Measurements from ENCODE around the gene FLYWCH1. TPM values are rescaled to one million over a fixed set of nuclear protein-coding genes. Genes with fewer than 3 reads are reported as not detected.

FLYWCH1 gene
- total RNA-seq, 4 donors from 2014 or later: 41.7 to 49.7 (median 44.0) TPM

- intact Hi-C loops (cut with DNase I; ENCODE audit: low total_unique reads): no loop called here
- ATAC-seq (no peak), DNase-seq (no peak)
- peaks cover 16 to 45% of the 10 kb centered on the region in 2 donors for H3K4me1 ChIP-seq
- no peaks in the 10 kb centered on the region for H3K36me3 ChIP-seq
- no peaks in the 10 kb centered on the region for H3K9me3 ChIP-seq
- peaks cover 64 to 65% (median 65%) of the 10 kb centered on the region in 3 donors for H3K27me3 ChIP-seq
- in situ Hi-C loops (cut with MboI; ENCODE audit: low sequenced_read_pairs in 4 of 4): no loop called here
- peak overlapping the region in 2 of 4 donors; percentile 8 to 13 for H3K4me3 ChIP-seq
- no peak for TF ChIP-seq POLR2A (IDR thresholded peaks at IDR 0.05)
- no peak for TF ChIP-seq CTCF (IDR thresholded peaks at IDR 0.05 in 4 of 5, conservative IDR thresholded peaks at IDR 0.05 in 1 of 5)
- no peak overlapping the region for H3K27ac ChIP-seq
These were observed 55.1 kb downstream of the FLYWCH1 start for GRCh38 chr16:2966808-2967191.

- no peaks in the 10 kb centered on the region for H3K9me3 ChIP-seq
- DNase-seq (no peak), ATAC-seq (no peak)
- TF ChIP-seq POLR2A (IDR thresholded peaks at IDR 0.05): no peak
- no peak for TF ChIP-seq CTCF (IDR thresholded peaks at IDR 0.05 in 4 of 5, conservative IDR thresholded peaks at IDR 0.05 in 1 of 5)
- peaks cover 60 to 61% (median 61%) of the 10 kb centered on the region in 3 donors for H3K27me3 ChIP-seq
- H3K4me3 ChIP-seq: peak overlapping the region in 1 of 4 donors; percentile 8
- in situ Hi-C loops (cut with MboI; ENCODE audit: low sequenced_read_pairs in 4 of 4): no loop called here
- H3K27ac ChIP-seq: no peak overlapping the region
- peaks cover 16 to 45% of the 10 kb centered on the region in 2 donors for H3K4me1 ChIP-seq
- intact Hi-C loops (cut with DNase I; ENCODE audit: low total_unique reads): no loop called here
- no peaks in the 10 kb centered on the region for H3K36me3 ChIP-seq
These were observed 55.5 kb downstream of the FLYWCH1 start for GRCh38 chr16:2967211-2967631.

- peaks cover 16 to 45% of the 10 kb centered on the region in 2 donors for H3K4me1 ChIP-seq
- intact Hi-C loops (cut with DNase I; ENCODE audit: low total_unique reads) (no loop called here), in situ Hi-C loops (cut with MboI; ENCODE audit: low sequenced_read_pairs in 4 of 4) (no loop called here)
- H3K27me3 ChIP-seq: peaks cover 54 to 56% (median 56%) of the 10 kb centered on the region in 3 donors
- H3K36me3 ChIP-seq: no peaks in the 10 kb centered on the region
- TF ChIP-seq POLR2A (IDR thresholded peaks at IDR 0.05) (no peak), CTCF (IDR thresholded peaks at IDR 0.05 in 4 of 5, conservative IDR thresholded peaks at IDR 0.05 in 1 of 5) (no peak)
- no peaks in the 10 kb centered on the region for H3K9me3 ChIP-seq
- DNase-seq: no peak
- no peak overlapping the region for H3K4me3 ChIP-seq
- no peak overlapping the region for H3K27ac ChIP-seq
- no peak for ATAC-seq
These were observed 56.0 kb downstream of the FLYWCH1 start for GRCh38 chr16:2967721-2968161.

- peaks cover 48 to 50% (median 50%) of the 10 kb centered on the region in 3 donors for H3K27me3 ChIP-seq
- H3K27ac ChIP-seq: no peak overlapping the region
- in situ Hi-C loops (cut with MboI; ENCODE audit: low sequenced_read_pairs in 4 of 4) (no loop called here), intact Hi-C loops (cut with DNase I; ENCODE audit: low total_unique reads) (no loop called here)
- TF ChIP-seq POLR2A (IDR thresholded peaks at IDR 0.05) (no peak), CTCF (IDR thresholded peaks at IDR 0.05 in 4 of 5, conservative IDR thresholded peaks at IDR 0.05 in 1 of 5) (no peak)
- ATAC-seq (no peak), DNase-seq (no peak)
- no peaks in the 10 kb centered on the region for H3K36me3 ChIP-seq
- H3K4me3 ChIP-seq: peak overlapping the region; percentile 43 to 77 (median 68)
- H3K9me3 ChIP-seq: no peaks in the 10 kb centered on the region
- peaks cover 15 to 40% of the 10 kb centered on the region in 2 donors for H3K4me1 ChIP-seq
These were observed 56.6 kb downstream of the FLYWCH1 start for GRCh38 chr16:2968368-2968737.
